ENCODE results near the gene CHAF1A. TPM values are rescaled to one million over a fixed set of nuclear protein-coding genes. Genes with fewer than 3 reads are reported as not detected.

CHAF1A gene
- total and polyA plus RNA-seq, 2 of the 8 experiments (the other 6 are each of a cell fraction or from before 2014, with no cell fraction given): 122 to 147 TPM

- TF ChIP-seq CTCF (IDR thresholded peaks at IDR 0.05; ENCODE audit: control extremely low read depth in 1 of 3, insufficient read depth in 1 of 3, low read depth in 1 of 3, low read length in 3 of 3): peak; percentile 34 to 61 (median 59); a peak in 3 of 4 replicates
- peak; percentile 6; the same call in 1 of the 2 replicates for TF ChIP-seq E2F6 (IDR thresholded peaks at IDR 0.05)
- peak; percentile 62; the same call in 1 of the 2 replicates for TF ChIP-seq JUND (IDR thresholded peaks at IDR 0.05; ENCODE audit: low read length)
- TF ChIP-seq NANOG (IDR thresholded peaks at IDR 0.05; ENCODE audit: insufficient read depth, low read depth, low read length, poor library complexity, severe bottlenecking): no peak
- TF ChIP-seq TAF1 (IDR thresholded peaks at IDR 0.05; ENCODE audit: low read depth, low read length): 0 out of 2 replicates have a peak, but pooled peaks have one; percentile 26
- TF ChIP-seq RAD21 (IDR thresholded peaks at IDR 0.05 in 1 of 2, conservative IDR thresholded peaks at IDR 0.05 in 1 of 2; ENCODE audit: low read depth in 2 of 2, low read length in 2 of 2): no peak; a peak in 1 of 4 replicates
- peak in 1 of 2 experiments; percentile 46; a peak in 1 of 4 replicates for TF ChIP-seq SIN3A (conservative IDR thresholded peaks at IDR 0.05 in 1 of 2, IDR thresholded peaks at IDR 0.05 in 1 of 2; ENCODE audit: low read depth in 1 of 2, low read length in 2 of 2)
Observed at GRCh38 chr19:4375164-4376027, 27.0 kb upstream of the CHAF1A start (continued).
